Tibial artery (tissue), 4 donors: ENCODE results near the gene JMJD1C.

ENCODE experiments used
- DNase-seq, 2 donors: peaks; one replicate each; pipeline ENCODE4 v3.0.0-alpha.2; 2019
- H3K27ac ChIP-seq, 2 donors: fragments of 200-600 bp; sonication (generic) in 1 of 2; 1 replicate in 1 of 2; 2 replicates in 1 of 2; pipeline ENCODE4 v1.5.1; 2018 to 2019; ENCODE audit warnings: mild to moderate bottlenecking in 1 of 2
- H3K27me3 ChIP-seq, 2 donors: fragments of 200-600 bp; sonication (generic) in 1 of 2; one replicate each; pipeline versions ENCODE4 v1.5.1 to v1.6.0; 2016 to 2019
- H3K36me3 ChIP-seq, 3 donors: fragments of 200-600 bp; sonication (generic) in 2 of 3; one replicate each; pipeline ENCODE4 v1.5.1; 2016 to 2019; ENCODE audit warnings: mild to moderate bottlenecking in 2 of 3
- H3K4me1 ChIP-seq, 4 donors: fragments of 200-600 bp; sonication (generic) in 2 of 4; 1 replicate in 3 of 4; 2 replicates in 1 of 4; pipeline ENCODE4 v1.5.1; 2016 to 2019
- H3K4me3 ChIP-seq, 2 donors: fragments of 200-600 bp; sonication (generic) in 1 of 2; 1 replicate in 1 of 2; 2 replicates in 1 of 2; pipeline ENCODE4 v1.5.1; 2018 to 2019; ENCODE audit warnings: mild to moderate bottlenecking in 2 of 2
- H3K9me3 ChIP-seq, 3 donors: fragments of 200-600 bp; sonication (generic) in 1 of 3; one replicate each; pipeline ENCODE4 v1.5.1; 2016 to 2019
- intact Hi-C: fragments of 100-400 bp; cut with DNase I; formaldehyde crosslinking; loops from one replicate; pipeline ENCODE4 v1.15.0; 2023; ENCODE audit warnings: low total_unique reads
- TF ChIP-seq, protein P1 (sequence below), 2 experiments: fragments of 200-600 bp in 1 of 2; fragments of 450-650 bp in 1 of 2; IDR thresholded peaks; one replicate each; pipeline ENCODE4 v1.5.1; 2017 to 2019; ENCODE audit warnings: antibody characterized with exemption in 2 of 2, mild to moderate bottlenecking in 1 of 2, moderate library complexity in 1 of 2

The JMJD1C gene

DNA sequence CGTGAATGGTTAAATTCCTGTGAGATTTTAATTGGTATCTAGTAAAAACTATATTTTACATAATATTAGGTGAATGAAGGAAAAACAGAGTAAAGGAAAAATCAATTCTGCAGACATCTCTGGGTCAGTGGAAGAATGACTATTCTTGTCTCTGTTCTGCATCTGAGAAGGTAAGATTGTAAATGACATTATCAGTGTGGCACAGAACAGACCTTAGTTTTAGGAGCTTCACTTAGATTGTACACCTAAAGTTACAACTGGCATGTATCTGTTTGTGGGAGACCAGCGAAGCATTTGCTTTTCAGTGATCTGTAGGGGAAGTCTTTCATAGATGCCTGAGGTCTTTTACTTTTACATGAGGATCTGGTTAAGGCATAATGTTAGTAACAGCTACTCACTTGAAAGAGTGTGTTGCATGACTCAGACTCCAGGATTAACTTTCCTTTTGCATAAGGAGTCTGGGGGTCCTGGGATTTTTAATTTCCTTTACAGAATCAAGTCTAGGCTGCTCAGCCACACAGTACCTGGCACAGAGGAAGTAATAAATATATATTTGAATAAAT is 56.2 kb downstream of the JMJD1C start:
- Histone ChIP-seq H3K27ac (no peak overlapping the region), H3K36me3 (no peaks in the 10 kb centered on the region), H3K4me3 (no peak overlapping the region), H3K4me1 (peaks cover 0 to 11% (median under 1%) of the 10 kb centered on the region in 4 donors), H3K9me3 (no peaks in the 10 kb centered on the region), H3K27me3 (no peaks in the 10 kb centered on the region)
- no peak for DNase-seq
- intact Hi-C loops, result no loop called here
- TF ChIP-seq, protein P1, sequence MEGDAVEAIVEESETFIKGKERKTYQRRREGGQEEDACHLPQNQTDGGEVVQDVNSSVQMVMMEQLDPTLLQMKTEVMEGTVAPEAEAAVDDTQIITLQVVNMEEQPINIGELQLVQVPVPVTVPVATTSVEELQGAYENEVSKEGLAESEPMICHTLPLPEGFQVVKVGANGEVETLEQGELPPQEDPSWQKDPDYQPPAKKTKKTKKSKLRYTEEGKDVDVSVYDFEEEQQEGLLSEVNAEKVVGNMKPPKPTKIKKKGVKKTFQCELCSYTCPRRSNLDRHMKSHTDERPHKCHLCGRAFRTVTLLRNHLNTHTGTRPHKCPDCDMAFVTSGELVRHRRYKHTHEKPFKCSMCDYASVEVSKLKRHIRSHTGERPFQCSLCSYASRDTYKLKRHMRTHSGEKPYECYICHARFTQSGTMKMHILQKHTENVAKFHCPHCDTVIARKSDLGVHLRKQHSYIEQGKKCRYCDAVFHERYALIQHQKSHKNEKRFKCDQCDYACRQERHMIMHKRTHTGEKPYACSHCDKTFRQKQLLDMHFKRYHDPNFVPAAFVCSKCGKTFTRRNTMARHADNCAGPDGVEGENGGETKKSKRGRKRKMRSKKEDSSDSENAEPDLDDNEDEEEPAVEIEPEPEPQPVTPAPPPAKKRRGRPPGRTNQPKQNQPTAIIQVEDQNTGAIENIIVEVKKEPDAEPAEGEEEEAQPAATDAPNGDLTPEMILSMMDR (IDR thresholded peaks at IDR 0.05), result no peak

GRCh38 chr10:63407136-63407662 is 58.6 kb downstream of the JMJD1C start:
- Histone ChIP-seq H3K4me1 (peaks cover 0 to 19% (median 0%) of the 10 kb centered on the region in 4 donors), H3K27me3 (no peaks in the 10 kb centered on the region), H3K27ac (no peak overlapping the region), H3K9me3 (no peaks in the 10 kb centered on the region), H3K36me3 (no peaks in the 10 kb centered on the region), H3K4me3 (no peak overlapping the region)
- no peak for DNase-seq
- intact Hi-C loops, result no loop called here
- TF ChIP-seq, protein P1 (IDR thresholded peaks at IDR 0.05), result no peak

DNA sequence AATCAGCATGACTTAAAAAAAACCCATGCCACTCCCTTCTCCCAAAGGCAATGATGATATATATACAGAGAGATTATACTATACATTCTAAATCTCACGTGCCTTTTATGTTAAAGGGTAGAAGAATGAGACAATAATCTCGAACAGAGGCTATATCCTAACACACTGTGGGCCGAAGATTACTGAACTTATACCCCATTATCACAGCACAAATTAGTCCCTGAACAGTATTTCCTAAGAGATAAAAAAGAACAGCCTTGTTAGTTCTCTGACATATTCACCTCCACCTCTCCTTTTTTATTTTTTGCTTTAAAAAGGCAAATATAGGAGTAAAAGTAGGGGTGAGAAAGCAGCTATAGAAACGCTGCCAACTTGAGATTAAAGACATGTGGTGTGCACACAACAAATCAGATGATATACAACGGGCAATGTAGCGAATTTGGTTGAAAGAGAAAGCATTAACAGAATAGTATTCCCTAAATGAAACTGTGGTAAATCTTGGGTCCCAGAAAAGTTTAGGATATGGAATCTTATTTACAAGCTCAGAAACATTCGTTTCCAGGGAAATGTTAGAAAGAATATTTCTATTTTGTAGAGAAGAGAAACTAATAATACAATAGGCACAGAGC is 69.5 kb downstream of the JMJD1C start:
- H3K36me3 ChIP-seq, result no peaks in the 10 kb centered on the region
- no peaks in the 10 kb centered on the region for H3K27me3 ChIP-seq
- no peaks in the 10 kb centered on the region for H3K4me1 ChIP-seq
- TF ChIP-seq, protein P1 (IDR thresholded peaks at IDR 0.05), result no peak
- intact Hi-C loops, result no loop called here
- H3K4me3 ChIP-seq, result no peak overlapping the region
- no peak for DNase-seq
- no peaks in the 10 kb centered on the region for H3K9me3 ChIP-seq
- no peak overlapping the region for H3K27ac ChIP-seq

DNA sequence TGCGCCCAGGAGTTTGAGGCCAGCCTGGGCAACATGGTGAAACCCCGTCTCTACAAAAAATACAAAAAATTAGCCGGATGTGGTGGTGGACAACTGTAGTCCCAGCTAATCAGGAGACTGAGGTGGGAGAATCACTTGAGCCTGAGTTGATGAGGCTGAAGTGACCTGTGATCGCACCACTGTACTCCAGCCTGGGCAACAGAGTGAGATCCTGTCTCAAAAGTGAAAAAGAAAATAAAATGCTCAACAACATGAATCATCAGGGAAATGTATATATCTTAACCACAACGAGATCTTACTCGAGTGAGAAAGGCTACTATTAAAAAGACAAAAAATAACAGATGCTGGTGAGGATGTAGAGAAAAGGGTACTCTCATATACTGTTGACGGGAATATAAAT is 72.7 kb downstream of the JMJD1C start:
- no peaks in the 10 kb centered on the region for H3K36me3 ChIP-seq
- intact Hi-C loops, result no loop called here

DNA sequence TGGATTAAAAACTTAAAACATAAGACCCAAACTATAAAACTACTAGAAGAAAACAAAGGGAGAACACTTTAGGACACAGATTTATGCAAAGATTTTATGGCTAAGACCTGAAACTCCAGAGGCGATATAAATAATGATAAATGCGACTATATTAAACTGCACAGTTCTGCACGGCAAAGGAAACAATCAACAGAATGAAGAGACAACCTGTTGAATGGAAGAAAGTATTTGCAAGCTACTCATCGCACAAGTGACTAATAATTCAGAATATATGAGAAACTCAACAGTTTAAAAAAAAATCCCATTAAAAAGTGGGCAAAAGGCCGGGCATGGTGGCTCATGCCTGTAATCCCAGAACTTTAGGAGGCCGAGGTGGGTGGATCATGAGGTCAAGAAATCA is 73.6 kb downstream of the JMJD1C start:
- H3K27me3 ChIP-seq, result no peaks in the 10 kb centered on the region
- intact Hi-C loops, result no loop called here
- peaks cover 0 to 8% (median 6%) of the 10 kb centered on the region in 3 donors for H3K9me3 ChIP-seq
- H3K4me1 ChIP-seq, result no peaks in the 10 kb centered on the region
- H3K36me3 ChIP-seq, result no peaks in the 10 kb centered on the region
- no peak overlapping the region for H3K4me3 ChIP-seq
- no peak for DNase-seq
- no peak overlapping the region for H3K27ac ChIP-seq
- TF ChIP-seq, protein P1 (IDR thresholded peaks at IDR 0.05), result no peak

More for the DNA sequence above, 72.7 kb downstream of the JMJD1C start:
- Histone ChIP-seq H3K4me1 (no peaks in the 10 kb centered on the region), H3K27ac (no peak overlapping the region), H3K9me3 (peaks cover 0 to 8% (median 6%) of the 10 kb centered on the region in 3 donors), H3K27me3 (no peaks in the 10 kb centered on the region), H3K4me3 (no peak overlapping the region)
- TF ChIP-seq, protein P1 (IDR thresholded peaks at IDR 0.05), result no peak
- DNase-seq, result no peak
